ENCODE results near the gene GCNT2.

GRCh38 chr6:10505529-10505928 lies 15.6 kb upstream of the GCNT2 start:
- TF ChIP-seq, protein P1, sequence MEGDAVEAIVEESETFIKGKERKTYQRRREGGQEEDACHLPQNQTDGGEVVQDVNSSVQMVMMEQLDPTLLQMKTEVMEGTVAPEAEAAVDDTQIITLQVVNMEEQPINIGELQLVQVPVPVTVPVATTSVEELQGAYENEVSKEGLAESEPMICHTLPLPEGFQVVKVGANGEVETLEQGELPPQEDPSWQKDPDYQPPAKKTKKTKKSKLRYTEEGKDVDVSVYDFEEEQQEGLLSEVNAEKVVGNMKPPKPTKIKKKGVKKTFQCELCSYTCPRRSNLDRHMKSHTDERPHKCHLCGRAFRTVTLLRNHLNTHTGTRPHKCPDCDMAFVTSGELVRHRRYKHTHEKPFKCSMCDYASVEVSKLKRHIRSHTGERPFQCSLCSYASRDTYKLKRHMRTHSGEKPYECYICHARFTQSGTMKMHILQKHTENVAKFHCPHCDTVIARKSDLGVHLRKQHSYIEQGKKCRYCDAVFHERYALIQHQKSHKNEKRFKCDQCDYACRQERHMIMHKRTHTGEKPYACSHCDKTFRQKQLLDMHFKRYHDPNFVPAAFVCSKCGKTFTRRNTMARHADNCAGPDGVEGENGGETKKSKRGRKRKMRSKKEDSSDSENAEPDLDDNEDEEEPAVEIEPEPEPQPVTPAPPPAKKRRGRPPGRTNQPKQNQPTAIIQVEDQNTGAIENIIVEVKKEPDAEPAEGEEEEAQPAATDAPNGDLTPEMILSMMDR (IDR thresholded peaks at IDR 0.05 in 8 of 11, conservative IDR thresholded peaks at IDR 0.05 in 3 of 11), result no peak
- TF ChIP-seq POLR2A (IDR thresholded peaks at IDR 0.05), result no peak
- TF ChIP-seq POLR2AphosphoS5 (IDR thresholded peaks at IDR 0.05), result no peak

Data from spleen (tissue), 7 donors.